Medulla oblongata (tissue), 1 donor: ENCODE measurements around the gene PGBD5.
"Not testable (repeated sequence)": the region's sequence is repeated elsewhere in the genome, so short reads cannot be mapped to it uniquely, and the experiment has no call there.

Source experiments
- DNase-seq: peaks from one replicate; pipeline ENCODE4 v3.0.0-alpha.2; 2015; ENCODE audit errors: extremely low spot score

The PGBD5 gene

GRCh38 chr1:230425252-230426091 is 660 bp downstream of the PGBD5 start:
- DNase-seq, result no peak

GRCh38 chr1:230424391-230425251 is 1.5 kb downstream of the PGBD5 start:
- no peak for DNase-seq

- DNase-seq, result no peak
These were observed 2.2 kb downstream of the PGBD5 start for GRCh38 chr1:230423951-230424350.

GRCh38 chr1:230423261-230423660 is 2.9 kb downstream of the PGBD5 start:
- DNase-seq, result no peak

- peak; percentile 65 for DNase-seq
These were observed 3.7 kb downstream of the PGBD5 start for GRCh38 chr1:230422221-230422981.

GRCh38 chr1:230421481-230421880 is 4.7 kb downstream of the PGBD5 start:
- DNase-seq, result no peak

GRCh38 chr1:230420372-230420771 is 5.8 kb downstream of the PGBD5 start:
- not testable (repeated sequence) for DNase-seq

GRCh38 chr1:230416430-230416829 is 9.7 kb downstream of the PGBD5 start:
- no peak for DNase-seq

GRCh38 chr1:230415405-230416132 is 10.6 kb downstream of the PGBD5 start:
- DNase-seq, result peak; percentile 57

GRCh38 chr1:230414694-230415093 is 11.4 kb downstream of the PGBD5 start:
- DNase-seq, result no peak

GRCh38 chr1:230414102-230414501 is 12.0 kb downstream of the PGBD5 start:
- DNase-seq, result no peak

GRCh38 chr1:230413061-230413460 is 13.1 kb downstream of the PGBD5 start:
- DNase-seq, result no peak

- no peak for DNase-seq
These were observed 17.2 kb downstream of the PGBD5 start for GRCh38 chr1:230408971-230409370.

GRCh38 chr1:230407351-230407750 is 18.8 kb downstream of the PGBD5 start:
- DNase-seq, result no peak

GRCh38 chr1:230406727-230407126 is 19.4 kb downstream of the PGBD5 start:
- not testable (repeated sequence) for DNase-seq

- no peak for DNase-seq
These were observed 22.7 kb downstream of the PGBD5 start for GRCh38 chr1:230403442-230403841.

GRCh38 chr1:230401763-230402294 is 24.3 kb downstream of the PGBD5 start:
- peak; percentile 43 for DNase-seq

- no peak for DNase-seq
These were observed 25.0 kb downstream of the PGBD5 start for GRCh38 chr1:230401101-230401500.

- no peak for DNase-seq
These were observed 26.2 kb downstream of the PGBD5 start for GRCh38 chr1:230400007-230400344.

GRCh38 chr1:230399321-230400006 is 26.7 kb downstream of the PGBD5 start:
- no peak for DNase-seq

- DNase-seq, result no peak
These were observed 27.3 kb downstream of the PGBD5 start for GRCh38 chr1:230398856-230399255.
